DOHH2 (cell line): Measurements from ENCODE around the gene GLI2.

Source experiments
- H3F3A ChIP-seq: fragments of 200-600 bp; sonication (generic), shearing (Covaris generic); 2 replicates; pipeline ENCODE4 v1.6.0; 2016; ENCODE audit warnings: antibody characterized with exemption, mild to moderate bottlenecking; ENCODE audit not compliant: control insufficient read depth, insufficient read depth
- H3K27ac ChIP-seq: fragments of 200-600 bp; sonication (generic); 2 replicates; pipeline ENCODE4 v1.5.1; 2014; ENCODE audit warnings: low read depth, mild to moderate bottlenecking, low read length, moderate library complexity
- H3K27me3 ChIP-seq: fragments of 200-600 bp; sonication (generic); 2 replicates; pipeline ENCODE4 v1.6.1; 2014; ENCODE audit warnings: mild to moderate bottlenecking, low read length, mixed read lengths; ENCODE audit not compliant: control insufficient read depth
- H3K36me3 ChIP-seq: fragments of 200-600 bp; sonication (generic); 2 replicates; pipeline ENCODE4 v1.6.1; 2014; ENCODE audit warnings: mild to moderate bottlenecking, low read length, moderate library complexity, mixed read lengths; ENCODE audit not compliant: control insufficient read depth
- H3K4me1 ChIP-seq: fragments of 200-600 bp; sonication (generic); 2 replicates; pipeline ENCODE4 v1.6.1; 2014; ENCODE audit warnings: mild to moderate bottlenecking, low read length, mixed read lengths; ENCODE audit not compliant: control insufficient read depth
- H3K4me2 ChIP-seq: fragments of 200-600 bp; sonication (generic); 2 replicates; pipeline ENCODE4 v1.6.0; 2014; ENCODE audit warnings: mild to moderate bottlenecking, low read length, moderate library complexity
- H3K4me3 ChIP-seq: fragments of 200-600 bp; sonication (generic); 2 replicates; pipeline ENCODE4 v1.5.1; 2014; ENCODE audit warnings: mild to moderate bottlenecking, low read length, mixed read lengths
- H3K79me2 ChIP-seq: fragments of 200-600 bp; sonication (generic); 2 replicates; pipeline ENCODE4 v1.6.1; 2014; ENCODE audit warnings: mild to moderate bottlenecking, low read length, mixed read lengths; ENCODE audit not compliant: control insufficient read depth
- H3K9me2 ChIP-seq: fragments of 200-600 bp; sonication (generic); replicated peaks from 2 replicates; pipeline ENCODE4 v1.6.1; 2014; ENCODE audit warnings: mild to moderate bottlenecking, low read length, mixed read lengths; ENCODE audit not compliant: control insufficient read depth
- H3K9me3 ChIP-seq: fragments of 200-600 bp; sonication (generic); 2 replicates; pipeline ENCODE4 v1.6.1; 2014; ENCODE audit warnings: antibody characterized with exemption, low read length, mixed read lengths; ENCODE audit not compliant: control insufficient read depth, insufficient read depth
- H4K20me1 ChIP-seq: fragments of 200-600 bp; sonication (generic); 2 replicates; pipeline ENCODE4 v1.6.0; 2014; ENCODE audit warnings: low read depth, mild to moderate bottlenecking, antibody characterized with exemption, low read length, moderate library complexity; ENCODE audit not compliant: control insufficient read depth, insufficient read depth
- EZH2phosphoT487 ChIP-seq: fragments of 200-600 bp; sonication (generic); IDR thresholded peaks from 2 replicates; pipeline ENCODE4 v1.6.1; 2017; ENCODE audit warnings: borderline replicate concordance, mild to moderate bottlenecking, antibody characterized with exemption, low read length, moderate library complexity, mixed read lengths
- TF ChIP-seq, protein P1 (sequence below): fragments of 200-600 bp; sonication (generic); IDR thresholded peaks from one replicate; pipeline ENCODE4 v1.5.1; 2014; ENCODE audit warnings: antibody characterized with exemption, mild to moderate bottlenecking, low read depth, low read length; ENCODE audit not compliant: poor library complexity, severe bottlenecking

GLI2 gene

DNA sequence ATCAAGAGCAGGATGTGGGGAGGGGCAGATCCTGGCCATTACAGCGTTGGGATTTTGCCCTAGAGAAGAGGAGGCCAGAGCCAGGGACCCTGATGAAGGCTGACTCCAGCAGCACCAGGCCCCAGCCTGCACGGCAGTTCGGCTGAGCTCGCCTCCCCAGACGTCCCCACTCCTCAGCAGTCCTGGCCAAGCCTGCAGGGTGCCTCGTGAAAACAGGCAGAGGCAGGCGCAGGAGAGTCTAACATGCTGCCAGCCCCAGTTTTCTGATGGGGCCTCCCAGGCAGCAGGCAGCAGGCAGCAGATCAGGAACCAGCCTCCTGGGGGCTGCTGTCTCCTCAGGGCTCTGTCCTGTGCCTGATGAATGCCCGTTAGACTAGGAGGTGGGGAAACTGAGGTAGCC, 19.7 kb upstream of the GLI2 start:
- no peak overlapping the region for H3K4me2 ChIP-seq

GRCh38 chr2:120716641-120717585, 18.8 kb upstream of the GLI2 start:
- no peaks in the 10 kb centered on the region for H3K9me2 ChIP-seq
- H3K27ac ChIP-seq: no peak overlapping the region
- H3K79me2 ChIP-seq: no peaks in the 10 kb centered on the region
- H3K36me3 ChIP-seq: no peaks in the 10 kb centered on the region
- TF ChIP-seq EZH2phosphoT487: no peak
- TF ChIP-seq, protein P1, sequence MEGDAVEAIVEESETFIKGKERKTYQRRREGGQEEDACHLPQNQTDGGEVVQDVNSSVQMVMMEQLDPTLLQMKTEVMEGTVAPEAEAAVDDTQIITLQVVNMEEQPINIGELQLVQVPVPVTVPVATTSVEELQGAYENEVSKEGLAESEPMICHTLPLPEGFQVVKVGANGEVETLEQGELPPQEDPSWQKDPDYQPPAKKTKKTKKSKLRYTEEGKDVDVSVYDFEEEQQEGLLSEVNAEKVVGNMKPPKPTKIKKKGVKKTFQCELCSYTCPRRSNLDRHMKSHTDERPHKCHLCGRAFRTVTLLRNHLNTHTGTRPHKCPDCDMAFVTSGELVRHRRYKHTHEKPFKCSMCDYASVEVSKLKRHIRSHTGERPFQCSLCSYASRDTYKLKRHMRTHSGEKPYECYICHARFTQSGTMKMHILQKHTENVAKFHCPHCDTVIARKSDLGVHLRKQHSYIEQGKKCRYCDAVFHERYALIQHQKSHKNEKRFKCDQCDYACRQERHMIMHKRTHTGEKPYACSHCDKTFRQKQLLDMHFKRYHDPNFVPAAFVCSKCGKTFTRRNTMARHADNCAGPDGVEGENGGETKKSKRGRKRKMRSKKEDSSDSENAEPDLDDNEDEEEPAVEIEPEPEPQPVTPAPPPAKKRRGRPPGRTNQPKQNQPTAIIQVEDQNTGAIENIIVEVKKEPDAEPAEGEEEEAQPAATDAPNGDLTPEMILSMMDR: no peak
- no peak overlapping the region for H3K4me3 ChIP-seq
- no peak overlapping the region for H3K4me2 ChIP-seq
- no peaks in the 10 kb centered on the region for H3K4me1 ChIP-seq
- no peaks in the 10 kb centered on the region for H3K27me3 ChIP-seq
- no peaks in the 10 kb centered on the region for H4K20me1 ChIP-seq
- no peaks in the 10 kb centered on the region for H3K9me3 ChIP-seq
- H3F3A ChIP-seq: no peaks in the 10 kb centered on the region

More for the DNA sequence above, 19.7 kb upstream of the GLI2 start:
- Histone ChIP-seq H3K4me3 (no peak overlapping the region), H3K79me2 (no peaks in the 10 kb centered on the region), H3F3A (no peaks in the 10 kb centered on the region), H3K27ac (no peak overlapping the region), H3K9me2 (no peaks in the 10 kb centered on the region), H3K27me3 (no peaks in the 10 kb centered on the region), H3K4me1 (no peaks in the 10 kb centered on the region), H3K36me3 (no peaks in the 10 kb centered on the region), H3K9me3 (no peaks in the 10 kb centered on the region), H4K20me1 (no peaks in the 10 kb centered on the region)
- no peak for TF ChIP-seq EZH2phosphoT487
- TF ChIP-seq, protein P1: no peak

GRCh38 chr2:120719491-120719890, 16.2 kb upstream of the GLI2 start:
- TF ChIP-seq, protein P1: no peak
- no peak for TF ChIP-seq EZH2phosphoT487
- Histone ChIP-seq H3K79me2 (no peaks in the 10 kb centered on the region), H3K4me3 (no peak overlapping the region), H4K20me1 (no peaks in the 10 kb centered on the region), H3K36me3 (no peaks in the 10 kb centered on the region), H3K27ac (no peak overlapping the region), H3K4me2 (no peak overlapping the region), H3K9me3 (no peaks in the 10 kb centered on the region), H3F3A (no peaks in the 10 kb centered on the region), H3K27me3 (no peaks in the 10 kb centered on the region), H3K4me1 (no peaks in the 10 kb centered on the region), H3K9me2 (no peaks in the 10 kb centered on the region)
